DMS53 (cell line): ENCODE measurements around the gene TIMP3.

ENCODE experiments used
- DNase-seq: peaks from one replicate; lab custom pipeline; 2025; lab: John Stamatoyannopoulos, UW

The TIMP3 gene

DNA sequence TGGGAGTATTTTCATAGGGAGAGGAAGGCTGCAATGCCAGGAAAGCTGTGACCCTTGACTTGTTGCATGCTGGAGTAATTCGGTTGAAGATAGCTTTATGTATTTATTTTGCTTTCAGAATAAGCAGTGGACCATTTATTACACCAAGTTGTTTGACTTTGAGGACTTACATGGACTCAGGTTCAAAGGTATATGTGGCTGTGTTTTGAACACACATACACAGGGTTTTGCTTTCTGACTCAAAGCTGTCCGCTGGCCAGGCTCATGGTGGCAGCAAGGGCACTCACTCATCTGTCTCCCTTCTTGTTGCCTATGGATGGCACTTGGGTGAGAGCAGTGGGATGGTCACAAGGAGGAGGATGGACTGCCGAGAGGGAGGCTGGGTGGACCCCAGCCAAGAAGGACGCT lies 6.5 kb downstream of the TIMP3 start:
- no peak for DNase-seq

DNA sequence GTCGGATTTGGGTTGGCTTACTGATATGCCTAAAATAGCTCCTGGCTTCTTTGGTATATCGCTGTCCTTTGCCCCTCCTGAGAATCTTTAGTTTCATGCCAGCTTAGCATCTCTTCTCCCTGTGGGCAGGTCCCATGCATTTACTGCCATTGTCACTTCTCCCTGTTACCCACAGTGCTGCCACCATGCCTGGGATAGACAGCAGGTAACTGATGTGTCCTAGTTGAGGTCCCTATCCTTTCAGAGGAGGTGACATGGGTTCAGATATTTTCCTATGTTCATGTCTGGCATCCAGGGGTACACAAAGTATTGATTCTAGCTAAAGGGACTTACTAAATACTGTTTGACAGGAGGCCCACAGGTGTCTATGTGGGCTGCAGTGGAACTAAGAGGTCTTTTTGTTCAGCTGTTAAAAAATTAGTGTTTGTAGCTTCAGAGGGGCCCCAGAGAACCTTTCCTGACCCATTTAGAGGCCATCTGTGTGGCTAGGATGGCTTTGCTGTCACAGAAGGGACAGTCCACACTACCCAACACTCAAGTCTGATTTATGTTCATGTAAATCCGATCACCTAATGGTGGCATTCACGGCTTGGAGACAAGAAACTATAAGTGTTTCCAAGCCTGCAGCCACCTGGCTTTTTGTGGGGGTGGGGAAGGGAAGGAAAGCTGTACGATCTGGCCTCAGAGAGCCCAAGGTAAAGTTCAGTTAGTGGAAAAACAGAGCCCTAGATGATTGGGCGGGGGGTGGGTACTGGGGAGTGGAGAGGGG lies 8.5 kb downstream of the TIMP3 start:
- DNase-seq, result no peak

GRCh38 chr22:32810555-32811133 lies 9.1 kb downstream of the TIMP3 start:
- no peak for DNase-seq

DNA sequence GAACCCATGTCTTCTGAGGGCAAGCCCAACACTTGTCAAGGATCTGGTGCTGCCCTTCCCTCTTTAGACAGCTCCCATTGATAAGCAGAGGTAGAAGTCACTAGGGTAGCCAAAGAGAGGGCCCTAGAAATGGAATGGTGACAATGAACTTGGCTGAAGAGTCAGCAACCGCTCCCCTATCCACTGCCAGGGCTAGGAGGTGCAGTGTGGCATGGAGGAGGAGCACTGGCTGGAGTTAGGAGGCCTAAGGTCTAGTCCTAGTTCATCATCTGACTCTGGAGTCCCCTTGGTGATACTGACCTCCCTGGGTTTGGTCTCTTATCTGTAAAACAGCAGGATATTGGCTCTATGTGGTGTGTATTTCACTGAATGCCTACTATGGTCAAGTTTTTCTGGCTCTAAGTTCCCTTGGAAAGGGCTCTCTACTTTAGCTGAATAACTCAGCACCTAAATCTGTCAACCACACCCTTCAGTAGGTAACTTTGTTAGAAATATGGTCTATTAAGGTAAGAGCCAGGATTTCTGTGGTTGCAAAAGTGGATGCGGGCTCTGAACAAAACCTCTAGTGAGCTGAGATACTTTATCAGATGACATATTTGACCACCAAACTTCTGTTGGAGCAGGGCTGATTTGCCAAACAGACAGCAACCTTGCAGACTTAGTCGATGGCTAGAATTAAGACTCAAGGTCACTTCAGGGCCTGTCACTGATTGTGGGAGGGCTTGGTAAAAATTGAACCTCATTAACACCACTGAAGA lies 10.5 kb downstream of the TIMP3 start:
- DNase-seq, result no peak

DNA sequence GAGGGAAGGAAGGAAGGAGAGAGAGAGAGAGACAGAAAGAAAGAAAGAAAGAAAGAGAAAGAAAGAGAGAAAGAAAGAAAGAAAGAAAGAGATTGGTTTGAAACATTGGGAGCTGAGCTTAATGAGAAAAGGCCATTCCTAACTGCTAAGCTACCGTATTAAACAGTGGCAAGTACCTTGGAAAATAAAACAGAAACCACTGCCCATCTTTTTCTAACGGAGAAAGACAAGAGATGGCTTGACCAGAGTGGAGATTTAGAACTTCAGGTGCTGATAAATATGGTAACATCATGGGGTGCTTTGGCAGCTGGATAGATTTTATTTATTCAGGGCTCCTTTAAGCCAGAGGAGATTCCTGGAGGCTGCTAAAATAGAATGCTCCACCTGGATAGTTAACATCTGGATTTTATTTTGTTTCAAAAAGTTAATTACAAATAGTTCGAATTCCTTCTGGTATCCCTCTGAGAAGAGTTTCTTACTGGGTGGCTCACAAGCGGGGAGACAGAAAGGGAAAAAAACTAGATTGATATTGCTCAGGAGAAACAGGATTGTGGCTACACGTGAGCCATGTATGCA lies 12.9 kb downstream of the TIMP3 start:
- DNase-seq, result no peak

DNA sequence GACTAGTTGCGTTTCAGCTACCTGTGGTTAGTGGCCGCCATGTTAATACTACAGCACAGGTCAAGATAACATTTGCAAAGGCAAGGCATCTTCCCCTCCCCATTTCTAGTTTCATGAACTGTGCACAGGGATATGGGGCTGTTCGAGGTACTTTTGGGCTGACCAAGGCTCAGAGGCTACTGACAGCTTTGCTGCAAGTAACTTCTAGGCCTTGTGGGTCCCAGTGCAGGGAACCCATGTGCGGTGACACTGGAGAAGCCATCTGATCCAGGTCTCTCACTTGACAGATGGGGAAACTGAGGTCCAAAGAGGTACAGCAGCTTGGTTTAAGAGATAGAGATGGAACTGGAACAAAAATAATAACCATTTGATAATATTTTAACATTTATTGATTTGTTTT lies 13.6 kb downstream of the TIMP3 start:
- no peak for DNase-seq

DNA sequence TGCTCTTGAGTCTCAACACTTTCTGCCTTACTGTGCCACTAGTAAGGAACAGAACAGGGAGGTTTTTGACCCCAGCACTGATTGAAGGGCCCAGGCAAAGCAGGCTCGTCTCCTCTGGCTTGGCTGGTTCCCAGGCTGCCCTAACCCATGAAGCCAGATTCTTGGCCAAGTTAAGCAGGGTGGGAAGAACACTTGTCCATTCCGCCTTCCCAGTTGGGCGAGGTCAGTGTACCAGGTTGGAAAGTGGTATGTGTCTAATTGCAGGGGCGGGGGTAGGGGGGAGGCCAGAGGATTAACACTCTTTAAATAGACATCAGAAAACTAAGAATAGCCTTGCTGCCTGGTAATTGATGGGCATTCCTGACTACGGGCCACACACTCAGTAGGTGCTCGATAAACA lies 14.4 kb downstream of the TIMP3 start:
- DNase-seq, result no peak

GRCh38 chr22:32817137-32817730 lies 15.7 kb downstream of the TIMP3 start:
- DNase-seq, result no peak

DNA sequence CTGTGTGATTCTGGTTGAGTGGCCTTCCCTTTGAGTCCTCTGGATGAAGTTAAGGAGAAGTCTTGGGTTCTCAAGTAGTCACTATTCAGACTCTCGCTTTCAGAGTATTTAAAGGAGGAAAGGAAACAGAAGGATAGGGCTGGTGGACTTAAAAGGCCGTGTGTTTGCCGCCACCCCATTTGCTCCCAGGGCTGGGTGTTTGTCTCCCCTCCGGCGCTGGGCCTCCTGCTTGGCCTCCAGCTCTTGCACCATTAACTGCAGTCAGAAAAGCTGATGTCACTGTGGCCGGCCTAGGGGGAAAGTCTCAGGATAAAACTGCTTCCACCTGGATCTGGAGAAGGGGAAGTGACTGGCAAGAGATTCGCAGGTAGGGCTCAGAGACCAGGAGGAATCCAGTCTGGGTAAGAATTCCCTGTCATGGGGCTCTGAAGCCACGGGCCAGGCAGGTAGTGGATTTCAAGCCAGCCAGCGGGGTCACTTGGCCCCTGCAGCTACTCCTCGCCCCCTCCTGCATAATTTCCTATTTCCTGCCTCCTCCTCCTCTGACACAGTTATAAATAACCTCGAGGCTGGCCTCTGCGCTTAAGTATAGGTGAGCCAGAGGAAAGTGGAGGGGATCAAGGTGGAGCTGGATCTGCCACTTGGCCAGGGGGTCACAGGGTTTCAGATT lies 17.1 kb downstream of the TIMP3 start:
- DNase-seq, result no peak

GRCh38 chr22:32819120-32819519 lies 17.6 kb downstream of the TIMP3 start:
- no peak for DNase-seq

DNA sequence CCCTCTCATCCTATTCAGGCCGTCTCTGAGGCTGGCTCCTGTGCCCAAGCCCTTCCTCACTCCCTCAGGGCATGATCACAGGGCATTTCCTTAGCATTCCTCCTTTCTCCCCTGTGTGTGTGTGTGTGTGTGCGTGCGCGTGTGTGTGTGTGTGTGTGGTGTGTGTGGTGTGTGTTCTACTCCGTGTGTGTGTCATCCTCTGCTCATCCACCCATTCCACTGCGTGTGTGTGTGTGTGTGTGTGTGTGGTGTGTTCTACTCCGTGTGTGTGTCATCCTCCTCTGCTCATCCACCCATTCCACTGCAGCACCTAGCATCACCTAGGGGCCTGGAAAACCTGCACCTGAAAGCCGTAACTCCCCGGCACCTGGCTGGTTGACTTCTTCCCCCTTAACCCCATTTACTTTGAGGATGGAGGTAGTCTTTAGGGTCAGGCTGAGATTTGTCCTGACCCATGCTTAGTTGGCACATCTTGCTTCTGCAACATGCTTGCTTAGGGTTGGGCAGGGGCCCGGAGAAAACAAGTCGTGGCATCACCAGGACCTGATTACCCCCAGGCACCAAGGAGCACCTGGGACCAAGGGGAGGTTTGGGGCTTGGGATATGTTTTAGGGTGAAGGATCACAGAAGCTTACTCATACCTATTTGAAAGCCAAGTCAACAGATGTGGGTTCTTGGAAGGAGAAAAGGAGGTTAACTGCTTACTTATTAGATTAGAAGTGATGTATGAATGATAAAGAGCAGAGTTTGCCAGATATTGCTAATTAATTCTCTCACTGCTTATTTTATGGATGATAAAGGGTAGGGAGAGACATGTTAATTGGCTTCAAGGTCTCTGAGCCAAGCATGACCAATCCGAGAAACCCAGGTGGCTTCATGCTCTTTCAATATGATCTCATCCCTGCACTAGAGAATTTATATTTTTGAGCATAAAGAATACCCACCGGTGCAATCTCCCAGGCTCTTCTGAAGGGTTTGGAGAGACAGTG lies 18.9 kb downstream of the TIMP3 start:
- no peak for DNase-seq

DNA sequence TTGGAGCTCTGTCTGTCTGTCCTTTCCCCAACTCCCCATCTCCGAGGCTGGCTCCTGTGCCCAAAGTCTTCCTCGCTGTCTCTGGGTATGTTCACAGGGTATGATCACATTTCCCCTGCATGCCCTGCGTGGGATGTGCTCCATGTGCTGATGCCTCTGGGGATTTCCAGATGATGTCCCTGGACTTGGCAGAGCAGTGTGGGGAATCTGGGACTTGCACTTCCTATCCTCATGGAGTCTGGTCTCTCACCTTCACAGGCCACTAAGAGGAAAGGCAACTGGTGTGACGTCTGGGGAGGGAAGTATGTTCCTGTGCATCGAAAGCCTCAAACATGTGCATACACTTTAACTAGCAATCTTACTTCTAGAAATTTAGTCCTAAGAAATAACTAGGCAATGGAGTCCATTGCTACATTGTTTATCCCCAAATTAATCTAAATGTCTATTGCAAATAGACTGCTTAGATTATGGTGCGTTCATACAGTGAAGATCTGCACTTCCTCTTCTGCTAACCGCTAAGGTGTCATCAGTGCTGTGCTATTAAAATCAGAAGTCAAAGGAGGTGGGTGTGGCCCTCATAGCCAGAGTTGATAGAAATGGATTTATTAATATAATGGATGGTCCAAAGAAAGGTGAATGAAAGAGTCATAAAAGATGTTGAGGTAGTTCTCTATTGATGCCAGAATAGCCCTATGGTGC lies 20.8 kb downstream of the TIMP3 start:
- DNase-seq, result no peak

- peak; percentile 47 for DNase-seq
These were observed 21.7 kb downstream of the TIMP3 start for GRCh38 chr22:32823024-32823730.

DNA sequence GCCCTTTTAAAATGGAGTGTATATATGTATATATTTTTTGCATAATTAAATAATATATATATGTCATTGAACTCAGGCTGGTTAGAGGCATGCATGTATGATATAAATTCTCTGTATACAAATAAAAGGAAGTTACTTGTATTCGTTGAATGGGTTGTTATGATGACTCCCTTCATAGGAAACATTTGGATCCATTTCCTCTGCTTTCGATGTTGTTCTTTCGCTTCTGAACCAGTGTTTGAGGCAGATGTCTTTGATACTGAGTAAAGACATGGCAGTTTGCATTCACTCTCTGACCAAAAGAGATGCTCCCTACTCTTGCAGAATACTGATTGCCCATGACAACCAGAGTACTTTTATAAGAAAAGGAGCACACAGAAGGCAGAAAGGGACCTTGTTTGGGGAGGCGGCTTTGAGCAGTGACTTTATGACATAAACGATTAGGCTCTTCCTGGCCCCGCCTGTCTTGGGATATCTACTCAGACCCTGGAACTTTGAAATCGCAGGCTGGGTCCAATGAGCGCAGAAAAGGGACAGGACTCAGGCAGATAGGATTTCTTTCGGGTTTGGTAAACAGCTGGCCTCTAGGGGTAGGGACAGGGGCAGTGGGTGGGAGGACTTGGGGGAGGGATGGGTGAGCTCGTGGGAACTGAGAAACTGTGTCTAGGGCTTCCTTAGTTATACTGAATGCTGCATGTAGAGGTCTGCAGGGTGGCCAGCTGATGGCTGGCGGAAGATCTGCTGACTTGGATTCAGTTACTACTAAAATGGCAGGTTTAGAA lies 23.2 kb downstream of the TIMP3 start:
- no peak for DNase-seq

GRCh38 chr22:32826537-32826936 lies 25.0 kb downstream of the TIMP3 start:
- DNase-seq, result no peak

DNA sequence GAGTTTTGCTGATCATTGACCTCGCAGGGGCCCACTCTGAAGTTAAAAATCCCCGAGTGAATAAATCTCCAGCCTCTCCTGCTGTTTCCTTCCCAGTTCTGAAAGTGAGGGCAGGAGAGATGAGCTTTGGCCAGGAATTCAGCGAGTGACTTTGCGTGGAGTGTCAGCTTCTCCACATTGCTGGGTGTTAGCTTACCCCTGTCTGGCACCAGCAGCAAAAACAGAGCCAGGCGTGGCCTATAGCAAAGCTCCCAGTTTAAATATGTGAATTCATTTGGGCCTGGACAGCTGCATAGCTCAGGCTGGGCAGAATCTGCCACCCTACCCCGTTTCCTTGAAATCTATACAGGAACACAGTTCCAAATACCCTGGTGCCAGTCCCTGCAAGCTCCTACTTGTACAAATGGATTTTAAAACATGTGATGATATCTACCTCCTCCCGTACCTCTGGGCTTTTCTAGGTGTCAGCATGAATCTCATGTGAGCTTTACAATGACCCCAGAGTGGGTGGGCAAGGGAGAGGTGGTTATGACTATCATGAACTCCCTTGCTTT lies 25.6 kb downstream of the TIMP3 start:
- no peak for DNase-seq

- DNase-seq, result no peak
These were observed 26.6 kb downstream of the TIMP3 start for GRCh38 chr22:32828150-32828549.

DNA sequence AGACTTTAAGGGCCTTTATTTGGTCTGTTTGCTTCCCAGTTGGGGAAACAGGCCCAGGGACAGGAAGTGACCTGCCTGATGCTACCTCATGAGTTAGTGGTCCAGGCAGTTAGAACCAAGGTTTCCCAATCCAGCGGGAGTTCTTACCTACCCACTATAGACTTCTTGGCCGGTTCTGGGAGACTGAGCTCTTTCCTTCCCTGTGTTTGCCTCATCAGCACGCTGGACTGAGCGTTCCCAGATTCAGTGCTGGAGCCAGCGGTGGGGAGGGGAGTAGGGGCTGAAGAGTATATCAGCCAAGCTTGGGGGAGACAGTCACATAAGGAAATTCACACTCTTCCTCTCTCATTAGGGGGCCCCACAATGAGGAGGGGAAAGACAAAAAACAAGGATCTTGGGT lies 27.1 kb downstream of the TIMP3 start:
- no peak for DNase-seq
